ENCODE data around the gene NDUFB4.

GRCh38 chr3:120637851-120638559, 41.9 kb downstream of the NDUFB4 start:
- TF ChIP-seq, protein P1, sequence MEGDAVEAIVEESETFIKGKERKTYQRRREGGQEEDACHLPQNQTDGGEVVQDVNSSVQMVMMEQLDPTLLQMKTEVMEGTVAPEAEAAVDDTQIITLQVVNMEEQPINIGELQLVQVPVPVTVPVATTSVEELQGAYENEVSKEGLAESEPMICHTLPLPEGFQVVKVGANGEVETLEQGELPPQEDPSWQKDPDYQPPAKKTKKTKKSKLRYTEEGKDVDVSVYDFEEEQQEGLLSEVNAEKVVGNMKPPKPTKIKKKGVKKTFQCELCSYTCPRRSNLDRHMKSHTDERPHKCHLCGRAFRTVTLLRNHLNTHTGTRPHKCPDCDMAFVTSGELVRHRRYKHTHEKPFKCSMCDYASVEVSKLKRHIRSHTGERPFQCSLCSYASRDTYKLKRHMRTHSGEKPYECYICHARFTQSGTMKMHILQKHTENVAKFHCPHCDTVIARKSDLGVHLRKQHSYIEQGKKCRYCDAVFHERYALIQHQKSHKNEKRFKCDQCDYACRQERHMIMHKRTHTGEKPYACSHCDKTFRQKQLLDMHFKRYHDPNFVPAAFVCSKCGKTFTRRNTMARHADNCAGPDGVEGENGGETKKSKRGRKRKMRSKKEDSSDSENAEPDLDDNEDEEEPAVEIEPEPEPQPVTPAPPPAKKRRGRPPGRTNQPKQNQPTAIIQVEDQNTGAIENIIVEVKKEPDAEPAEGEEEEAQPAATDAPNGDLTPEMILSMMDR (IDR thresholded peaks at IDR 0.05; ENCODE audit: insufficient read depth, low read depth, low read length): no peak
- no peak for TF ChIP-seq EZH2 (IDR thresholded peaks at IDR 0.05; ENCODE audit: insufficient read depth, low read length)

Data from astrocyte (in vitro differentiated cells and primary cell).